Measurements from ENCODE around the gene STEAP4. TPM values are rescaled to one million over a fixed set of nuclear protein-coding genes. Genes with fewer than 3 reads are reported as not detected.

The STEAP4 gene
- polyA plus RNA-seq, 1 of the 3 experiments (the other 2 are of a cell fraction), result not detected

GRCh38 chr7:88317422-88317821, 10.7 kb upstream of the STEAP4 start:
- Histone ChIP-seq H4K20me1 (ENCODE audit: insufficient read depth) (no peaks in the 10 kb centered on the region), H3K27ac (ENCODE audit: low read depth in 2 of 2, low read length in 1 of 2) (no peak overlapping the region), H3K9ac (no peak overlapping the region), H3K4me2 (no peak overlapping the region), H3F3A (replicated peaks; ENCODE audit: insufficient read depth) (no peaks in the 10 kb centered on the region), H3K9me2 (no peaks in the 10 kb centered on the region), H3K36me3 (replicated peaks in 1 of 2; ENCODE audit: control insufficient read depth in 1 of 2, insufficient read depth in 2 of 2, low read length in 1 of 2) (no peaks in the 10 kb centered on the region), H3K9me3 (no peaks in the 10 kb centered on the region), H3K27me3 (ENCODE audit: insufficient read depth) (0 out of 2 replicates have a peak, but pooled peaks cover 4% of the 10 kb centered on the region), H3K79me2 (ENCODE audit: insufficient read depth) (no peaks in the 10 kb centered on the region), H2AFZ (ENCODE audit: low read depth) (no peak overlapping the region), H3K4me3 (ENCODE audit: low read depth in 2 of 2, low read length in 1 of 2) (no peak overlapping the region), H3K4me1 (ENCODE audit: control insufficient read depth in 1 of 2, insufficient read depth in 2 of 2, low read depth in 1 of 2, low read length in 1 of 2) (no peaks in the 10 kb centered on the region; a peak in 2 of 4 replicates)
- TF ChIP-seq, protein P1, sequence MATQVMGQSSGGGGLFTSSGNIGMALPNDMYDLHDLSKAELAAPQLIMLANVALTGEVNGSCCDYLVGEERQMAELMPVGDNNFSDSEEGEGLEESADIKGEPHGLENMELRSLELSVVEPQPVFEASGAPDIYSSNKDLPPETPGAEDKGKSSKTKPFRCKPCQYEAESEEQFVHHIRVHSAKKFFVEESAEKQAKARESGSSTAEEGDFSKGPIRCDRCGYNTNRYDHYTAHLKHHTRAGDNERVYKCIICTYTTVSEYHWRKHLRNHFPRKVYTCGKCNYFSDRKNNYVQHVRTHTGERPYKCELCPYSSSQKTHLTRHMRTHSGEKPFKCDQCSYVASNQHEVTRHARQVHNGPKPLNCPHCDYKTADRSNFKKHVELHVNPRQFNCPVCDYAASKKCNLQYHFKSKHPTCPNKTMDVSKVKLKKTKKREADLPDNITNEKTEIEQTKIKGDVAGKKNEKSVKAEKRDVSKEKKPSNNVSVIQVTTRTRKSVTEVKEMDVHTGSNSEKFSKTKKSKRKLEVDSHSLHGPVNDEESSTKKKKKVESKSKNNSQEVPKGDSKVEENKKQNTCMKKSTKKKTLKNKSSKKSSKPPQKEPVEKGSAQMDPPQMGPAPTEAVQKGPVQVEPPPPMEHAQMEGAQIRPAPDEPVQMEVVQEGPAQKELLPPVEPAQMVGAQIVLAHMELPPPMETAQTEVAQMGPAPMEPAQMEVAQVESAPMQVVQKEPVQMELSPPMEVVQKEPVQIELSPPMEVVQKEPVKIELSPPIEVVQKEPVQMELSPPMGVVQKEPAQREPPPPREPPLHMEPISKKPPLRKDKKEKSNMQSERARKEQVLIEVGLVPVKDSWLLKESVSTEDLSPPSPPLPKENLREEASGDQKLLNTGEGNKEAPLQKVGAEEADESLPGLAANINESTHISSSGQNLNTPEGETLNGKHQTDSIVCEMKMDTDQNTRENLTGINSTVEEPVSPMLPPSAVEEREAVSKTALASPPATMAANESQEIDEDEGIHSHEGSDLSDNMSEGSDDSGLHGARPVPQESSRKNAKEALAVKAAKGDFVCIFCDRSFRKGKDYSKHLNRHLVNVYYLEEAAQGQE (IDR thresholded peaks at IDR 0.05; ENCODE audit: low read depth, low read length), result no peak
- no peak for TF ChIP-seq POLR2AphosphoS5 (IDR thresholded peaks at IDR 0.05; ENCODE audit: low read depth, low read length)
- TF ChIP-seq CHD2 (IDR thresholded peaks at IDR 0.05; ENCODE audit: low read length, partially characterized antibody), result no peak
- TF ChIP-seq GABPA (IDR thresholded peaks at IDR 0.05; ENCODE audit: low read depth), result no peak
- TF ChIP-seq RXRA (IDR thresholded peaks at IDR 0.05; ENCODE audit: borderline replicate concordance, low read depth), result no peak
- TF ChIP-seq EZH2phosphoT487 (IDR thresholded peaks at IDR 0.05; ENCODE audit: borderline replicate concordance, low read depth), result no peak
- no peak for TF ChIP-seq RAD21 (IDR thresholded peaks at IDR 0.05; ENCODE audit: low read length)
- no peak for TF ChIP-seq MXI1 (IDR thresholded peaks at IDR 0.05; ENCODE audit: low read depth, low read length)
- TF ChIP-seq RCOR1 (IDR thresholded peaks at IDR 0.05; ENCODE audit: low read length), result no peak
- DNase-seq, result no peak
- ChIA-PET CTCF (interaction anchor here (0.8 kb wide), 1 partner anchor 40 kb away, joined by 3 read pairs; no protein-coding TSS in a partner anchor), POLR2A (no interaction called here)
- WGBS (ENCODE audit: low lambda C conversion rate), result 62% methylated on average over 1 of the region's 1 CpG

DNA sequence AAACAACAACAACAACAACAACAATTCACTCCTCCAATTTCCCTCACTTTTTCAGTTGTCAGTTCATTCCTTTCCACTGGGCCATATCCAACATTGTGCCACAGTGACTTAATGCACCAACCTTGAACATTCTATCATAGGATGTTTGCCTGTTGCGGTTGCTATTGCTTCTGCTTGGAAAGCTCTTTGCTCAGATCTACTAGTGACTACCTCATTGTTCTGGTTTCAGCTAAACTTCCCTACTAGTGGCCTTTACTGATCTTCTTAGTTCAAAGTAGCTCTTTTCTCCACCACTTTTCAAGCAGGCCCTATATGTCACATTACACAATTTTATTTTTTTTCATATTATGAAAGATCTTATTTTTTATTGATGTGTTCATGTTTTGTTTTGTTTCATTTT, 9.8 kb upstream of the STEAP4 start:
- Histone ChIP-seq H4K20me1 (ENCODE audit: insufficient read depth) (no peaks in the 10 kb centered on the region), H3K9ac (no peak overlapping the region), H3F3A (replicated peaks; ENCODE audit: insufficient read depth) (no peaks in the 10 kb centered on the region), H3K9me3 (no peaks in the 10 kb centered on the region), H3K9me2 (no peaks in the 10 kb centered on the region), H2AFZ (ENCODE audit: low read depth) (no peak overlapping the region), H3K4me1 (ENCODE audit: control insufficient read depth in 1 of 2, insufficient read depth in 2 of 2, low read depth in 1 of 2, low read length in 1 of 2) (no peaks in the 10 kb centered on the region; a peak in 2 of 4 replicates), H3K36me3 (replicated peaks in 1 of 2; ENCODE audit: control insufficient read depth in 1 of 2, insufficient read depth in 2 of 2, low read length in 1 of 2) (no peaks in the 10 kb centered on the region), H3K79me2 (ENCODE audit: insufficient read depth) (no peaks in the 10 kb centered on the region), H3K4me3 (ENCODE audit: low read depth in 2 of 2, low read length in 1 of 2) (no peak overlapping the region), H3K4me2 (no peak overlapping the region), H3K27ac (ENCODE audit: low read depth in 2 of 2, low read length in 1 of 2) (no peak overlapping the region), H3K27me3 (ENCODE audit: insufficient read depth) (0 out of 2 replicates have a peak, but pooled peaks cover 4% of the 10 kb centered on the region)
- no peak for DNase-seq
- POLR2A ChIA-PET, result interaction anchor here (0.6 kb wide), 1 partner anchor 13 kb away, joined by 4 read pairs; no protein-coding TSS in a partner anchor
- WGBS (ENCODE audit: low lambda C conversion rate), result 74% methylated on average over 1 of the region's 1 CpG
- no peak for TF ChIP-seq GABPA (IDR thresholded peaks at IDR 0.05; ENCODE audit: low read depth)
- no peak for TF ChIP-seq ZBTB33 (IDR thresholded peaks at IDR 0.05; ENCODE audit: borderline replicate concordance, low read depth)
- TF ChIP-seq TCF12 (IDR thresholded peaks at IDR 0.05), result no peak
- TF ChIP-seq RAD21 (IDR thresholded peaks at IDR 0.05; ENCODE audit: low read length), result no peak
- no peak for TF ChIP-seq NRF1 (IDR thresholded peaks at IDR 0.05; ENCODE audit: low read depth, low read length)
- no peak for TF ChIP-seq EP300 (IDR thresholded peaks at IDR 0.05; ENCODE audit: borderline replicate concordance in 1 of 2, low read depth in 1 of 2, low read length in 1 of 2)
- CTCF ChIA-PET, result interaction anchor here (1.0 kb wide), 1 partner anchor 14 kb away, joined by 3 read pairs; no protein-coding TSS in a partner anchor
